Measurements from ENCODE around the gene FGF22. TPM values are rescaled to one million over a fixed set of nuclear protein-coding genes. Genes with fewer than 3 reads are reported as not detected.

FGF22 gene
- total and polyA plus RNA-seq, 2 of the 4 experiments (the other 2 are of a cell fraction), result 0.14 TPM; not detected in 1

GRCh38 chr19:662962-663681 is 23.4 kb downstream of the FGF22 start, which contains the start of gene RNF126:
RNF126 (minus strand) TSS chr19:663214; CDS start chr19:663121, 93 bp downstream.
- DNase-seq, result peak; percentile 88
- intact Hi-C loops (cut with micrococcal nuclease), result loop anchor here (2.0 to 10.0 kb wide), 4 partner anchors 30 to 249 kb away; partner anchors contain the start of genes POLRMT and R3HDM4

More at GRCh38 chr19:662962-663681, 23.4 kb downstream of the FGF22 start, which contains the start of gene RNF126:
- TF ChIP-seq BHLHE40 (IDR thresholded peaks at IDR 0.05; ENCODE audit: low read depth, low read length) (peak; percentile 91), MAZ (IDR thresholded peaks at IDR 0.05; ENCODE audit: borderline replicate concordance, low read depth, low read length) (peak; percentile 94), POLR2A (IDR thresholded peaks at IDR 0.05; ENCODE audit: low read depth, low read length) (peak; percentile 71; the same call in 1 of the 2 replicates), MXI1 (IDR thresholded peaks at IDR 0.05; ENCODE audit: borderline replicate concordance, low read depth, low read length) (peak; percentile 83), RAD21 (IDR thresholded peaks at IDR 0.05; ENCODE audit: low read length) (no peak)
- peak within 1 kb of the TSS; percentile 83 for H3K14ac ChIP-seq (replicated peaks; ENCODE audit: low read depth, low read length)
- peak; percentile 89 for ATAC-seq (ENCODE audit: low read depth)
- peak within 1 kb of the TSS; percentile 70 for H4K91ac ChIP-seq (ENCODE audit: insufficient read depth, low read depth, low read length)
- H3K4me2 ChIP-seq (ENCODE audit: low read depth, low read length), result peak within 1 kb of the TSS; percentile 95
- dilution Hi-C loops (cut with HindIII; ENCODE audit: low sequenced_read_pairs, unreplicated experiment) (no loop called here), in situ Hi-C loops (cut with MboI; ENCODE audit: low sequenced_read_pairs) (no loop called here)
- peaks cover 42% of the 10 kb centered on the region for H4K20me1 ChIP-seq (ENCODE audit: insufficient read depth, low read length)
- peak within 1 kb of the TSS; percentile 82 for H3K18ac ChIP-seq (ENCODE audit: low read depth, low read length)
- H2BK15ac ChIP-seq (ENCODE audit: low read depth, low read length), result 0 out of 3 replicates have a peak within 1 kb of the TSS, but pooled peaks have one; percentile 15
- H3K4ac ChIP-seq (ENCODE audit: low read depth, low read length), result peak within 1 kb of the TSS; percentile 91
- H3K56ac ChIP-seq (ENCODE audit: extremely low read depth, insufficient read depth, low read length), result peak within 1 kb of the TSS; percentile 48; the same call in 1 of the 2 replicates
- H2AFZ ChIP-seq (replicated peaks; ENCODE audit: low read length, poor library complexity), result peak within 1 kb of the TSS; percentile 96
- H2BK5ac ChIP-seq (ENCODE audit: low read depth, low read length, poor library complexity, severe bottlenecking), result peak within 1 kb of the TSS; percentile 85
- H3K9ac ChIP-seq (ENCODE audit: low read depth, low read length), result peak within 1 kb of the TSS; percentile 91
- BruUV-seq (replicated peaks), result no TSS peak
- peaks cover 0 to 35% of the 10 kb centered on the region in 2 experiments; a peak in 2 of 4 replicates for H3K79me1 ChIP-seq (ENCODE audit: low read depth in 1 of 2, low read length in 2 of 2)
- no peak within 1 kb of the TSS for H2BK20ac ChIP-seq (ENCODE audit: low read depth, low read length)
- H3K4me1 ChIP-seq (ENCODE audit: control insufficient read depth, insufficient read depth, low read length), result peaks cover 14% of the 10 kb centered on the region
- 3% methylated on average over 27 of the region's 97 CpGs; no CpG with 5 or more reads in 1 of the 2 experiments for WGBS, 2 experiments (ENCODE audit: extremely low coverage in 2 of 2, insufficient read length in 1 of 2)
- H3K27me3 ChIP-seq (ENCODE audit: control insufficient read depth, insufficient read depth, low read length), result no peaks in the 10 kb centered on the region
- H2AK5ac ChIP-seq (ENCODE audit: low read depth, low read length), result peak within 1 kb of the TSS; percentile 88
- H3K9me1 ChIP-seq (ENCODE audit: insufficient read depth, low read length), result no peaks in the 10 kb centered on the region
- H3K23ac ChIP-seq (ENCODE audit: low read depth, low read length), result peak within 1 kb of the TSS; percentile 18; the same call in 1 of the 2 replicates
- POLR2A ChIA-PET (ENCODE audit: unreplicated experiment), result no interaction called here
- H2BK120ac ChIP-seq (ENCODE audit: low read depth, low read length), result peak within 1 kb of the TSS; percentile 52; the same call in 1 of the 2 replicates
- H2AK9ac ChIP-seq (replicated peaks; ENCODE audit: low read depth, low read length, poor library complexity), result peak within 1 kb of the TSS; percentile 95
- peak within 1 kb of the TSS; percentile 87 for H3K4me3 ChIP-seq (ENCODE audit: insufficient read depth, low read depth, low read length)
- peak within 1 kb of the TSS; percentile 82 to 97 for H4K8ac ChIP-seq (ENCODE audit: low read depth in 2 of 2, low read length in 2 of 2)
- peaks cover 5% of the 10 kb centered on the region; the same call in 1 of the 2 replicates for H3K36me3 ChIP-seq (ENCODE audit: control insufficient read depth, insufficient read depth, low read length)
- H4K5ac ChIP-seq (ENCODE audit: low read depth, low read length), result peak within 1 kb of the TSS; percentile 98
- H3K9me3 ChIP-seq (ENCODE audit: control insufficient read depth, insufficient read depth, low read length), result no peaks in the 10 kb centered on the region
- CTCF ChIA-PET, result no interaction called here
- H3K27ac ChIP-seq (ENCODE audit: insufficient read depth, low read length), result peak within 1 kb of the TSS; percentile 93

Measured in IMR-90 (cell line).